Right hindlimb (tissue), 1 donor: ENCODE results near the gene ACSS1.
A peak's percentile ranks its signal among the peaks of the same experiment; 100 is the strongest.
"Not testable (repeated sequence)": the region's sequence is repeated elsewhere in the genome, so short reads cannot be mapped to it uniquely, and the experiment has no call there.

ENCODE experiments used
- DNase-seq: peaks from one replicate; pipeline ENCODE4 v3.0.0-alpha.2; 2018

The ACSS1 gene

DNA sequence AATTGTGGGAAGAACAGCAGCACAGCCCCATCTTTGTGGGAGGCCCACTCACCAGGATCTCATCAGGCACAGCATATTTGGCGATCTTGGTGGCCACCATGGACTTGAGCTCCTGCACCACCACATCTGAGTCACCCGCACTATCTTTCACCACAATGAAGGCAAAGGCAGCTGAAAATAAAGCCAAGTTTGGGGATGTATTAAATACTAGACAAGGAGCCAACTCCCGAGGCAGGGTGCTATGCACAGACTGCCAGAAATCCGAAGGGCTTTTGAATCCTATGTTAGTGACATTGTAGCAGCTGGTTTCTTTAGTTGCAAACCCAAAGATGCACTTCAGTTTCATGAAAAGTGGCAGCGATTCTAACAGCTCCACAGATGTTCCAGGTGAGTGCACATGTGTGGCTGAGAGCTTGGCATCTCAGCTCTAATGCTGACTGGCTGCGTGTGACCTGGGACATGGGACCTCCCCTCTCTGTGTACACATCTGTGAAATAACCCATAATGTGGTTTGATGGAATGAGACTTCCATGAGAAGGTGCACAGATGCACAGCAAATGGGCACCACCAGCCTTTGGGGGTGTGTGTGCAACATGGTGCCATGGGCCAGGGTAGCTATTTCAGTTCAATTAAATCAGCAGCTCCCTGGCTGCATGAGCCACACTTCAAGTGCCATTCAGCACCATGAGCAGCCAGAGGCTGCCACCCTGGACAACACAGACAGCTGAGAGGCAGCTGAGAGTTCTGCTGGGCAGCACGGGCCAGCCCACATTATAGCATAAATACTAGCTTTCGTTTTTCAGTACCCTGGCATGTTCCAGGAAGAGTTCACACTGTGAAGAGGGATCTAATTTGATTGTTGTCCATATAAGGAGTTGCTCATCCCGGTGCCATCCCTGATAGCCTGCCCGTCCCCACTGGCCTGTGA lies 48.5 kb downstream of the ACSS1 start:
- DNase-seq, result peak; percentile 8

DNA sequence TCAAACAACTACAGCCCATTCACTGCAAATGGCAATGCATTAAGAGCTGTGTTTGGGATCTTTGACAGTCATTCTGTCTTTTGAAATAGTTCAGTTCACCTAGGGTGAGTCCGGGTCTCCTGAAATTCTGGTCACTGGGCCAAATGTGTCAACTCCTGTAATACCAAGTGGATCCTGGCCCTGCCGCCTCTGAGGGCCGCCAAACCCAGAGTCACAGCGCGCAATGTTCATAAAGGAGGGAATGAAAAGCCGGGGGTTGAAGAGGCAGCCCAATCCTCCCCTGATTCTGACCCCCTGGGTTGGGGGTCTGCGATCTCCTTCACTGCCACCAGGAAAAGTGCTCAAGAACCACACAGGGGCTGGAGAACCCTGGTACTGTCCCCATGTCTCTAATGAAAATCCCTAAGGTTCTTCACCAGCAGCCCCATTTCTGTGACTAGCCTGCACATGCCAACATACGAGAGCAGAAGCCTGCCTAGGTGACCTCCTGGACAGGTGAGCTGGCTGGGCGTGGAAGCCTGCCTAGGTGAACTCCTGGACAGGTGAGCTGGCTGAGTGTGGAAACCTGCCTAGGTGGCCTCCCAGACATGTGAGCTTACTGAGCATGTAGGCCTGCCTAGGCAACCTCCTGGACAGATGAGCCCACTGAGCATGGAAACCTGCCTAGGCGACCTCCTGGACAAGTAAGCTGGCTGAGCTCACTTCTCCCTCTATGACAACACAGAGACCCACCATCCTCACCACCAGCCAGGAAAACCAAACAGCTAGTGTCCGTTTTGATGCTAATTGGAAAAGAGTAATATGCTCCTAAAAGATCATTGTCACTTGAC lies 49.3 kb downstream of the ACSS1 start:
- peak; percentile 15 for DNase-seq

DNA sequence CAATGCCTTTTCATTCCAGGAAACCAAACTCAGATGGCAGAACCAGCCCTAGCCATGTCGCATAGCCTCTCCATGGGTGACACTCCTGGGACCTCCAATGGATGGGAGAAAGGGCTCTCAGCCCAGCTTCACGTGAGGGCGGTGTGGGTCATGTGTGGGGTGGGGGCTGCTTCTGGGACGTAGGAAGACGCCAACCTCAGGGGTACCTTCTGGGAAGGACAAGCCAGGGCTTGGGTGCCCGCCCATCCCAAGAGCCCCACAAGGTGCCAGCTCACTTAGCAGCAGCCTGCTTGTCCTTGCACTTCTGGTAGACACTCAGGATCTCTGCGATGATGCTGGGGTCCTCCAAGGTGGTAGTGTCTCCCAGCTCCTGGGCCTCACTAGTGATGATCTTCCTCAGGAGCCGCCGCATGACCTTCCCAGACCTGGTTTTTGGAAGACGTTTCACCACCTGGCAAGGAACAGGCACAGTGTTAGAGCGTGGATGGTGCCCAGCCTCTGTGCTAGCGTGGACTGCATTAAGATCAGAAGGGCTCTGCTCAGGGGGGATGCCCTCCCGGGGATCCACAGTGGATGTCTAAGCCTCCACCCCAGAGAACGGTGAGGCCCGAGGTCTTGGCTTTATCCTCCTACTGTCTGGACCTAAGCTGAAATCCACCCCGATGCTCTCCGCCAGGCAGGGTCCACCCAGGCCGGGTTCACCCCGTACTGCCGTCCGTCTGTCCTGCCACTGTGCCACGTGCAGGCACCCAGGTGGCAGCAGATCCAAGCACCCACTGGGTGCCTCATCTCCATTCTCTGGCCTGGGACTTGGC lies 50.2 kb downstream of the ACSS1 start:
- peak; percentile 11 for DNase-seq

DNA sequence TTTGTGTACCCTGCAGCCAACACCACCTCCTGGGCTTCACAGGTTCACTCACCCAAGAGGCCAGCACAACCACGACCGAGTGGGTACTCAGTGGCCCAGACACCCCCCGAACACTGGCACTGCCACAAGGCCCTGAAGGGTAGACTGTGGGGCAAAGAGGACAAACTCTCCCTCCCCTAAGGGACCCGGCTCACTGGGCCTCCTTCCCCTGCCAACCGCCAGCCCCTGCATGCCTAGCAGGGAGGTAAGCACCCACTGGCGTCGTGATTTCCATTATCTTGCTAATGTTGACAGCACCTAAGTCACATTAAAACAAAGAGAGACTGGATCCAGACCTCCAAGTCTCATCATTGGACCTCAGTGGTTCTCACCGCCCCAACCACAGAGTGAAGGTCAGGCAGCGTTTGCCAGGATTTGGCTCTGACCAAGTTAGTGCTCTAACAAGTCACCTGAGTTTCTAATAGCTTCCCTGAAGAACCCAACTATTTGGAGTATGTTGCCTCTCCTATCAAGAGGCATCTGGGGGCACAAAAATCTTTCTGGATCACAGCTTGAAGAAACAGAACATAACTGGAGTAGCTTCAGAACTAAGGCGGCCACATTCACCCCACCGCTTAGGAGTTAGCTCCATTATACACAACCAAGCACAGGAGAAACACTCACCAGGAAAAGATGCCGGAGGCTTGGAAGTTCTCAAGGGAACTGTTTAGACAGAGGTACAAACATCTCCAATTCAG lies 51.3 kb downstream of the ACSS1 start:
- peak; percentile 14 for DNase-seq

DNA sequence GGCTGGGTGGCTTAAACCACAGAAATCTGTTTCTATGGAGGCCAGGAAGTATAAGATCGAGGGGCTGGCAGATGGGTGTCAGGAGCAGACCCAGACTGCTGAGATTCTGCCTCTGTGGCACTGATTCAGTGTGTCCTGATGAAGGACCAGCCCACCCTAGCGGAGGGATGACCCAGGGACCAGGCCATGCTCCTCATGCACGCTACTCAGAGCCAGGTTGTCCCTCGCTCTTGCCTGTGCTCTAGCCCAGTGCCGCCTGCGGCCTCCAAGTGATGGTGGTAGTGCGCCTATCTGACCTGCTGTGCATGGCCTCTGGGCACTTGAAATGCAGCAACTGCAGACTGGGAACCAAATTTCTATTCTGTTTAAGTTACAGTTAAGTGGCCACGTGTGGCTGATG lies 52.3 kb downstream of the ACSS1 start:
- no peak for DNase-seq

DNA sequence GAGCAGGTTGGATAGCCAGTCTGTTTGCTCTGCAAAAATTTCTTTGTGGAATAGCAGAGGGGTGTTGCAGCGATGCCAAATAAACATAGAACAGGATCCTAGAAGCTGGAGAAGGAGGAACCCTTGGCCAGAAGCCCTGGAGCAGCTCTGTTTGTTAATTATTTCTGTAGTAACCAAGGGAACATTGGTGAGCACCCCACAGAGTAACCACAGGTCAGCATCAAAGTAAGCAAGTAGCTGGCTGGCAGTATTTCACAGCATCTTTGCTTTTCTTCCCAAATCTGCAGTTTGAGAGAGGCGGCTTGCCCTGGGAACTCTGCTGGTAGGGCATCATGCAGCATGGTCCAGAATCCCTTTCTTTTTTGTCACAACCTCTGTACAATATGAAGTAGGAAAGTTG lies 52.7 kb downstream of the ACSS1 start:
- DNase-seq, result no peak

DNA sequence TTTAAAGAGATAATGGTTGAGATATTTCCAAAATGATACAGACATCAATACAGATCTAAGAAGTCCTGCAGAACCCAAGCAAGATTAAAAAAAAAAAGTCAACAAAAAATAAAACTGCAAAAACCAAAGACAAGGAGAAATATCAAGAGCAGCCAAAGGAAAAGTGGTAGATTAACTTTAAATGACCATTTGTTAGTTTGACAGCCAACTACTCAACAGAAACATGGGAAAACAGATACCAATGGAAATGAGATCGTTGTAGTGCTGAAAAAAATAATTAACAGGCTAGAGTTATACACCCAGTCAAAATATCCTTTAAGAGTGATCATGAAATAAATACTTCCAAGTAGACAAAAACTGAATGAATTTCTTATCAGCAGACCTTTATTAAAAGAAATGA lies 54.9 kb downstream of the ACSS1 start:
- no peak for DNase-seq

DNA sequence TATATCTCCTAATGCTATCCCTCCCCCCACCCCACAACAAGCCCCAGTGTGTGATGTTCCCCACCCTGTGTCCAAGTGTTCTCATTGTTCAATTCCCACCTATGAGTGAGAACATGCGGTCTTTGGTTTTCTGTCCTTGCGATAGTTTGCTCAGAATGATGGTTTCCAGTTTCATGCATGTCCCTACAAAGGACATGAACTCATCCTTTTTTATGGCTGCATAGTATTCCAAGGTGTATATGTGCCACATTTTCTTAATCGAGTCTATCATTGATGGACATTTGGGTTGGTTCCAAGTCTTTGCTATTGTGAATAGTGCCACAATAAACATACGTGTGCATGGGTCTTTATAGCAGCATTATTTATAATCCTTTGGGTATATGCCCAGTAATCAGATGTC lies 56.6 kb downstream of the ACSS1 start:
- DNase-seq, result not testable (repeated sequence)

DNA sequence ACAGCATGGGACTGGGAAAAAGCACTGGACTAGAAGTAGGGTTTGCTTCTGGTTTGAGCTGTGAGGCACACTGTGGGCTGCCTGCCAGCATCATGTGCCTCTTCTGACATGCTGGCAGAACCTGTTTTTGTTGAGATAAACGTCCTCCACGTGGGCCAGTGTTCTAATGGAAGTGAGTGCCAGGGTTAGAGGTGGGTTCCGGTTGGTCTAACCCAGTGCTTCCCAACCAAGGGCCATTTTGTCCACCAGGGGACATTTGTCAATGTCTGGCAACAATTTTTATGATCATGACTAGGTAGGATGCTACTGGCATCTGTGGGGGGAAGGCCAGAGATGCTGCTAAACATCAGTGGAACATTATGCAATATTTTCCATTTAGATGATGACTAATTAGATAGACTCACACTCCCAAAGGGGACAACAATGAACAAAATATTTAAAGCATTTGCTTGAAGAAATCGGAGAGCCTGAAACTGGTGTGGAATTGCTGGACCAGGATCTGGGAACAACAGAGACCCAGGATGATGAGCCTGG lies 57.6 kb downstream of the ACSS1 start:
- DNase-seq, result no peak

DNA sequence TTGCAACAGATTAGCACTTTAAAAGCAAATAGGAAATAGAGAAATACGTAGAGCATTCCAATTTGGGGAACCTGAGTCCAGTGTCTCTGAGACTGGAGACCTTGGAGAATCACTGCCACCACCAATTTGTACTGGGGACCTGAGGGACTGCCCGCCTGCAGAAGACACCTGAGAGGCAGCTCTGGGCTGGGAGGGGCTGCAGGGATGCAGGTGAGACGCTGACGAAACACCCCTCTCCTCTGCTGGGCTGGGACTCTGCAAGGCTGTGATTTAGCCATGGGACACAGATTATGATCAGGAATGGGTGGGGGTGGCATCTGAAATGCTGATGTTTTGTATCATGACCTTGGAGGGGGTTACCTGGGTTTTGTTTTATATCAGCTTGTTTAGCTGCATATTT lies 58.4 kb downstream of the ACSS1 start:
- DNase-seq, result no peak

DNA sequence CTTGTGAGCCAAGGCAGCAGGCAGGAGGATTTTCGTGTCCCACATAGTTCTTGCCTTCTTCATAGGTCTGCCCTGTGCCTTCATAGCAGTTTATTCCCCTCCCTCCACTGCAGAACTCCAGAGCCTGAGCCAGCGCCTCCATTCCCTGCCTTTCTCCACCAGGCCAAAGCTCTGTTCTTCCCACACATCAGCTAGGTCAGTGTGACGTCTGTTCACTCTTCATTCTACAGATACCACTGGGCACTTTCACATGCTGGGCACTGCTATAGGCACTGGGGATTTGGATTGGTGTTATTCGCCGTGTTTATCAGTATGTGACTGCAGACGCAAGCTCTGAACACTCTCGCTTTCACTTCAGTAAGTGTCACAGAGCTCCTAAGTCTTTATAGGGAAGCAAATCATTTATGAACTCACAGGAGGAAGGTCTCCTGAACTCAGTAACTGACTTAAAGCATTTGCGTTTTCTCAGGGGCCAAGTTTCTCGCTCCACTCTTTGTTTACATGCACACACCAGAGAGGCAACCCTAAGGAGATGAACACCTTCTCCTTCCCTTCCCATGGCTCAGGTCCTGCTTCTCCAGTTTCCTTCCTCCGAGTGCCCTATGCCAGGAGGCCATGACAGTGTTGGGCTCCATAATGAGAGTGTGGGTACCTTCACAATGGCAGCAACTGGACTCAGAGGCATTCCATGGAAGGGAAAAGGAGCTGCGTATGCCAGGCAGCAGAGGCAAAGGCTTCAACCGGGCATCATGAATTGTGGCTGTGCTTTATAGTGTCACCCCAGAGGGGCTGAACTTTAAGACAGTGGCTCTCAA lies 59.1 kb downstream of the ACSS1 start:
- no peak for DNase-seq

DNA sequence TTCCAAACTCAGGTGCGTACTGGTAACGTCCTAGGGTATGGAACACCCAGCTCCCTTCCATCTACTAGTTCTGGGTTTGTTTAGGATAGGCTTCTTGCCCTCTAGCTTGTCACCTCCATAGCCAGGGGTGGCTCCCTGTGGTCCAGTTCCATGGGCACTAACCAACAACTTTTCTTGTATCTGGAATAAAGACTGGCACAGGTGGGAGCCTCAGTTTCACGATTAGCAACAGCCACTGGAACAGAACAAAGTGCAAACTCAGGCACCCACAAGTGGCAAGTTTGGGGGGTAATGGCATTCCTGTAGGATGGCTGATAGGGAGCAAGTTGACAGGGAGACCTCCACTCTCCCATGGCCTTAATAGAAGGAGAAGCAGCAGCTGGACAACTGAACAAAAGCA lies 59.8 kb downstream of the ACSS1 start:
- no peak for DNase-seq

DNA sequence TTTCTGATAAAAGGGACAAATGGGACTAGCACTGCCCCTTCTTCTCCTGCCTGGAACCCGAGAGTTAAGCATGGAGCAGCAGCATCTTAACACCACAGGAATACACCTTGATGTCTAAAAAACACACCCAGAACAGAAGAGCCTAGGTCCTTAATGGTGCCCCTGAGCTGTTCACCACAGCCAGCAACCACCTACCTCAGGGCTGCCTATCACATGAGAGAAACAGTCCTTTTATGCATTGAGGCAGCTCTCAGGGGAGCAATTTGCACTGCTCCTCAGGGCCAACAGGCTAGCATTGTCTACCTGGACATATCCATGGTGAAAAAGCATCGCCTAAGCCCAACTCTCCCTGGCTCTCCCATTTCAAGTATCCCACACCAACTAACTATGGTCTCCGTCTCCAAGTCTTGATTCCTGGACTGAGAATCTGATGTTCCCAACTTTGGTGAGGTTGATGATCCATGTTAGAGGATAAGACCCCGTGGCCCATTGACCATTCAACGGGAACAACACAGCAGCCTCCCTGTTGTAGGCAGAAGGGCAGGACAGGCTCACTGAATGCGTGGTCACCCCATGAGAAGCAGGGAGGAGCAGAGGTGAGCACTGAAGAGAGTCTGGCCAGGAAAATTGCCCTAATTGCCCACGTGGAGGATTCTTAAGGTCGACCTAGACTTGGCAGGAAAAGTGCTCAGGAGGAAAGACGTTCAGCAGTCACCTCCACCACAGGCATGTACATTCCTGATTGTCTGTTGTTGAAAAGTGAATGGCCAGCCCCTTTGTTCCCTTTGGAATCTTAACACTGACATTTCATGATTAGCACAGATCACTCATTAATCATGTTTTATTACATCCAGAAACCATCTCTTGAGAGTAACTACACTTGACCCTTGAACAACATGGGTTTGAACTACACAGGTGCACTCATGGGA lies 61.2 kb downstream of the ACSS1 start:
- DNase-seq, result no peak

DNA sequence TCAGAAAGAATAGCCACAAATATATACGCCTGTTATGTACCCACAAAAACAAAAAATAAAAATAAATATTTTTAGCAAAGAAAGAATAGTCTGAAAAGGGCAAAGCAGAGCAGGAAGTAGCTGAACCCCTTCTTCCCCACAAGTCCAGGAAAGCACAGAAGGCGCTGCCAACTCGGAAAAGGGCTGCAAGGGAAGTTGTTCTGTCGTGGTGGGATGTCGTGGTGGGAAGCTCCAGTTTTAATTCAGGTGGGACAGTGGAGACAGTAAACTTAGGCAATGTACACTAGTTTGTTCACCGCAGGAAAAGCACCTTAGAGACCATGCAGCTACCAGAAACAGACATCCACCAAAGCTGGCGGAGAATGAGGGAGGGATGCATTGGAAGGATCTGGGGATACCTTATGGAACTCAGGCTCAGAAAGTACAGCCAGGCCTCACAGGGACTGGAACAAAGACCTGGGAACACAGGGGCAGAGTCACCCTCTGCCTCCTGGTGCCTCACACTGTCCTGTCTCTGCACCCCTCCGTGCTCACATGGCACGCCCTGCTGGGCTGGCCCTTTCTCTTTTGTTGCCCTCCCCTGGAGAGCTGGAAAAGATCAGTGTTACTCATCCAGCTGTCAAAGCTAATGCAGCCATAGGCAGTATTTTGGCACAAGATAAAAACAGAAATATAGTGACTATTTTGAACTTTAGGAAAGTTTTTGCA lies 62.0 kb downstream of the ACSS1 start:
- DNase-seq, result no peak

DNA sequence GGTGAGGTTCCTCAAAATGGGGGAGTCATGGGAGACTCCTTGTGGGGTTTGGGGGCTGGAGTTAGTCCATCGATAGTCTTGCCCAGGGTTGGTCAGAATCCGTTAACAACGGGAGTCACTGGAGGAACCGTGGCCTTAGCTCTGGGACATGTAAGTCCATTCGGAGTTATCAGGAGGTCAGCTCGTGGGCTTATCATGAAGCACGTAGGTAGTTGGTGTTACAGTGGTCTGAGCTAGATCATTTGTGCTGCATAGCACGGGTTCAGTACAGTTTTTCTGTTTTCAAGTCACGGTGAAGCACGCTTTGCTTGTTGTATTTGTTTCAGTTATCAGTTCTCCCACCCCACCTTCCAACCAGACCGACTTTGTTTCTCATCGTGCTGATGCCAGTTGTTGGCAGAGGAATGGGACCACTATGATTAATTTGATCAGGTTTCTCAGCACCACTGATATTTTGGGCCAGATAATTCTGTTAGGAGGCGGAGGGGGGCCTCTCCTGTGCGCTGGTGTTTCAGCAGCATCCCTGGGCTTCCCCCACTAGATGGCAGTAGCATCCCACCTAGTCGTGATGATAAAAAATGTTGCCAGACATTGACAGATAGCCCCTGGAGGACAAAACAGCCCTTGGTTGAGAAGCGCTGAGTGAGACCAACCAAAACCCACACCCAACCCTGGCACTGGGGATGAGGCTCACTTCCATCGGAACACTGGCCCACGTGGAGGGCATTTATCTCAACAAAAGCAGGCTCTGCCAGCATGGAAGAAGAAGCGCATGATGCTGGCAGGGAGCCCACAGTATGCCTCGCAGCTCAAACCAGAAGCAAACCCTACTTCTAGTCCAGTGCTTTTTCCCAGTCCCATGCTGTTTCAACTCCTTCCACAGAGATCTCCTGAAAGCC lies 63.2 kb downstream of the ACSS1 start:
- DNase-seq, result peak; percentile 87

DNA sequence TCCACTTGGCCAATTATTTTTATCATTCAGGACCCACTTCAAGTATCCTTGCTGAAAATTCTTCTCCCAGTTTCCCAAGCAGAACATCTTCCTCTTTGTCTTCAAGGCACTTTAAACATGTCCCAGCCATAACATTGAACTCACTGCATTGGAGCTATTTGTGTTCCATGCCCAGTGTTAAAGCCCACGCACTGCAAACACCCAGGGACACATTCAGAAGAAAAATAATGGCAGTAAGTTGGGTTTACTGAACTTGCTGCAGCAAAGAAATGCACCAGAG lies 63.8 kb downstream of the ACSS1 start:
- DNase-seq, result no peak

DNA sequence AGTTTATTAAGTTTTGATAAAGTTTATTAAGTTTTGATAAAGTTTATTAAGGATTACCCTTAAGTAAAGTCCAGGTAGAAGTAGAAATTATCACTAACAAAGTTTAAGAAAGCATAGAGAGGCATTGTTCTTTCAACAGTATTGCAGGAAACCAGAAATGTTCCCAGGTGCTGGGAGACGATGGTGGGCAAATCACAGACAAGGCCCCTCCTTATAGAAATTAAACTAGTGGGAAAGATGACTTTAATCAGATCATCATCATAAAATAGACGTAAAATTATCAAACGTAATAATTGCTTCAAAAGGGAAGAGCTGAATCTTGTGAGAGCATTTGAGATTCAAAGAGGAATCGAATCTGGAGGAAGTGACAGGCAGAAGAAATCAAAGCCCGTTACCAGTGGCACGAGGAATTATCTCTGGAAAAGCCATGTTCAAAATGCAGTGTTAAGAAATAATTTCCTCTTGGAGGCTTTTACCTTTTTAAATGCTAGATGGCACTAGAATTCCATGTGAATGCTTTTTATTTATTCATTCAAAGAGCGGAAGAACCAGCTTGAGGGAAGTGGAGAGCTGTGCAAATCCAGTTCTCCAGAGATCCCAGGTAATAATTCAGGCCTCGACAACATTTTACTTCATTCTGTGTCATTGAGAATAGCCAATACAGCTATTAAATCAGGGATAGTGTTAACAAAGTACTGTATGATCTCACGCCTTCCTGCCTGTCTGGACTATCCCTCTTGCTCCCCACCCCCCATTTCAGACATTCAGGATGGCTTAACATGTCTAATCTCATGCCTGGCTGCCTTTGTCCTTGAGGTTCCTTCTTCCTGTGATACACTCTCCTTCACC lies 64.4 kb downstream of the ACSS1 start:
- no peak for DNase-seq
